GM12878 (cell line): ENCODE results near the gene APOC1. TPM values are rescaled to one million over a fixed set of nuclear protein-coding genes. Genes with fewer than 3 reads are reported as not detected.

Source experiments
- BACH1 ChIP-seq: fragments of 450-650 bp; IDR thresholded peaks from 2 replicates; pipeline ENCODE4 v1.6.1; 2017; ENCODE audit warnings: mild to moderate bottlenecking, borderline replicate concordance
- CREM ChIP-seq: IDR thresholded peaks from 2 replicates; pipeline ENCODE4 v1.6.1; 2014; ENCODE audit warnings: antibody characterized with exemption, low read depth
- CUX1 ChIP-seq: IDR thresholded peaks from 2 replicates; pipeline ENCODE4 v1.6.1; 2012; ENCODE audit warnings: improper control_type of control experiment, low read depth, low read length; ENCODE audit not compliant: insufficient replicate concordance
- FOXM1 ChIP-seq: IDR thresholded peaks from 2 replicates; pipeline ENCODE4 v1.6.1; 2012; ENCODE audit warnings: low read depth, mild to moderate bottlenecking, inconsistent platforms, low read length, moderate library complexity
- IRF4 ChIP-seq: IDR thresholded peaks from 2 replicates; pipeline ENCODE4 v1.6.1; 2011; ENCODE audit warnings: low read depth, low read length
- JUND ChIP-seq: IDR thresholded peaks from 2 replicates; pipeline ENCODE4 v1.6.1; 2012; ENCODE audit warnings: low read depth, mild to moderate bottlenecking, low read length, improper control_type of control experiment, moderate library complexity
- MEF2A ChIP-seq: IDR thresholded peaks from 2 replicates; pipeline ENCODE4 v1.6.1; 2011; ENCODE audit warnings: low read depth, mild to moderate bottlenecking, low read length, moderate library complexity; ENCODE audit not compliant: insufficient read depth
- MTA3 ChIP-seq: IDR thresholded peaks from 2 replicates; pipeline ENCODE4 v1.6.1; 2012; ENCODE audit warnings: low read length, inconsistent platforms, borderline replicate concordance
- POLR2AphosphoS2 ChIP-seq: IDR thresholded peaks from 2 replicates; pipeline ENCODE4 v1.6.1; 2011; ENCODE audit warnings: low read depth, mild to moderate bottlenecking, low read length, improper control_type of control experiment, moderate library complexity
- POU2F2 ChIP-seq: IDR thresholded peaks from 3 replicates; pipeline ENCODE4 v1.6.1; 2011; ENCODE audit warnings: low read depth, mild to moderate bottlenecking, low read length, borderline replicate concordance
- RBBP5 ChIP-seq: fragments of 200-600 bp; sonication (generic); conservative IDR thresholded peaks from 2 replicates; pipeline ENCODE4 v1.6.1; 2016
- RUNX3 ChIP-seq: IDR thresholded peaks from 2 replicates; pipeline ENCODE4 v1.6.1; 2012; ENCODE audit warnings: low read length, inconsistent platforms
- SIX5 ChIP-seq: IDR thresholded peaks from 2 replicates; pipeline ENCODE4 v1.6.1; 2011; ENCODE audit warnings: mild to moderate bottlenecking, low read depth, low read length, moderate library complexity; ENCODE audit not compliant: severe bottlenecking
- SPI1 ChIP-seq: IDR thresholded peaks from 2 replicates; pipeline ENCODE4 v1.6.1; 2011; ENCODE audit warnings: low read depth, mild to moderate bottlenecking, low read length, moderate library complexity, borderline replicate concordance; ENCODE audit not compliant: insufficient read depth
- SREBF2 ChIP-seq: IDR thresholded peaks from 2 replicates; pipeline ENCODE4 v1.6.1; 2012; ENCODE audit warnings: mild to moderate bottlenecking, low read length
- TAF1 ChIP-seq: IDR thresholded peaks from 2 replicates; pipeline ENCODE4 v1.6.1; 2011; ENCODE audit warnings: mild to moderate bottlenecking, low read depth, low read length, borderline replicate concordance
- ZBTB11 ChIP-seq: fragments of 450-650 bp; formaldehyde crosslinking; IDR thresholded peaks from 2 replicates; pipeline ENCODE4 v1.5.0; 2022; ENCODE audit warnings: mild to moderate bottlenecking, missing genetic modification characterization
- ZNF687 ChIP-seq: fragments of 450-650 bp; IDR thresholded peaks from 2 replicates; pipeline ENCODE4 v1.6.1; 2017; ENCODE audit warnings: mild to moderate bottlenecking, moderate library complexity
- polyA plus RNA-seq, 11 experiments: library from polyadenylated mRNA; depleted of rRNA in 4 of 11; unstranded in 6 of 11; stranded (reverse) in 5 of 11; fragments of >200 nt; fragmentation: Nextera tagmentation in 4 of 11; fragmentation: Illumina TruSeq in 1 of 11; extraction: Ambion mirVana in 4 of 11; extraction: Trizol in 1 of 11; gene quantifications; 1 replicate in 1 of 11; 2 replicates in 10 of 11; pipeline versions ENCODE4 v1.2.1 to v1.2.3, GENCODE V29; 2011 to 2016; ENCODE audit warnings: inconsistent platforms in 2 of 11, missing spikeins in 2 of 11, low read depth in 1 of 11
- total RNA-seq, 4 experiments: library from RNA; depleted of rRNA in 3 of 4; stranded (reverse); fragments of >200 nt in 3 of 4; fragmentation: Illumina TruSeq in 1 of 4; extraction: Trizol in 1 of 4; gene quantifications; 2 replicates each; pipeline versions ENCODE4 v1.2.1 to v1.2.3, GENCODE V29; 2013 to 2021

Gene APOC1
- total and polyA plus RNA-seq, 10 of the 15 experiments (the other 5 are each of a cell fraction or from before 2014, with no cell fraction given): 0.73 to 4.0 (median 2.6) TPM

- TF ChIP-seq ZNF687 (peak; percentile 87), TAF1 (peak; percentile 86), CREM (peak; percentile 73), IRF4 (0 out of 2 replicates have a peak, but pooled peaks have one; percentile 48), POU2F2 (no peak; the same call in 1 of the 3 replicates), JUND (0 out of 2 replicates have a peak, but pooled peaks have one; percentile 12), SREBF2 (no peak), SPI1 (peak; percentile 88), FOXM1 (no peak), MEF2A (peak; percentile 80), MTA3 (no peak), POLR2AphosphoS2 (no peak), ZBTB11 (CRISPR knock-in tag) (no peak), CUX1 (no peak), BACH1 (no peak; the same call in 1 of the 2 replicates), RUNX3 (peak; percentile 75), RBBP5 (no peak), SIX5 (peak; percentile 13)
Measured at GRCh38 chr19:44890366-44891015, 23.9 kb upstream of the APOC1 start (continued).
